HG03039 (cell line): ENCODE data around the gene CDKN1A.
A peak's percentile ranks its signal among the peaks of the same experiment; 100 is the strongest.

Source experiments
- ATAC-seq: cut with Tn5 transposase; IDR thresholded peaks from one replicate; pipeline ENCODE4 v1.9.1; 2021; ENCODE audit warnings: mild to moderate bottlenecking, moderate library complexity; ENCODE audit not compliant: unreplicated experiment

The CDKN1A gene

DNA sequence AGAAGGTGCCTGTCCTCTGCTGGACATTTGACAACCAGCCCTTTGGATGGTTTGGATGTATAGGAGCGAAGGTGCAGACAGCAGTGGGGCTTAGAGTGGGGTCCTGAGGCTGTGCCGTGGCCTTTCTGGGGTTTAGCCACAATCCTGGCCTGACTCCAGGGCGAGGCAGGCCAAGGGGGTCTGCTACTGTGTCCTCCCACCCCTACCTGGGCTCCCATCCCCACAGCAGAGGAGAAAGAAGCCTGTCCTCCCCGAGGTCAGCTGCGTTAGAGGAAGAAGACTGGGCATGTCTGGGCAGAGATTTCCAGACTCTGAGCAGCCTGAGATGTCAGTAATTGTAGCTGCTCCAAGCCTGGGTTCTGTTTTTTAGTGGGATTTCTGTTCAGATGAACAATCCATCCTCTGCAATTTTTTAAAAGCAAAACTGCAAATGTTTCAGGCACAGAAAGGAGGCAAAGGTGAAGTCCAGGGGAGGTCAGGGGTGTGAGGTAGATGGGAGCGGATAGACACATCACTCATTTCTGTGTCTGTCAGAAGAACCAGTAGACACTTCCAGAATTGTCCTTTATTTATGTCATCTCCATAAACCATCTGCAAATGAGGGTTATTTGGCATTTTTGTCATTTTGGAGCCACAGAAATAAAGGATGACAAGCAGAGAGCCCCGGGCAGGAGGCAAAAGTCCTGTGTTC lies 1.3 kb upstream of the CDKN1A start:
- ATAC-seq, result no peak

DNA sequence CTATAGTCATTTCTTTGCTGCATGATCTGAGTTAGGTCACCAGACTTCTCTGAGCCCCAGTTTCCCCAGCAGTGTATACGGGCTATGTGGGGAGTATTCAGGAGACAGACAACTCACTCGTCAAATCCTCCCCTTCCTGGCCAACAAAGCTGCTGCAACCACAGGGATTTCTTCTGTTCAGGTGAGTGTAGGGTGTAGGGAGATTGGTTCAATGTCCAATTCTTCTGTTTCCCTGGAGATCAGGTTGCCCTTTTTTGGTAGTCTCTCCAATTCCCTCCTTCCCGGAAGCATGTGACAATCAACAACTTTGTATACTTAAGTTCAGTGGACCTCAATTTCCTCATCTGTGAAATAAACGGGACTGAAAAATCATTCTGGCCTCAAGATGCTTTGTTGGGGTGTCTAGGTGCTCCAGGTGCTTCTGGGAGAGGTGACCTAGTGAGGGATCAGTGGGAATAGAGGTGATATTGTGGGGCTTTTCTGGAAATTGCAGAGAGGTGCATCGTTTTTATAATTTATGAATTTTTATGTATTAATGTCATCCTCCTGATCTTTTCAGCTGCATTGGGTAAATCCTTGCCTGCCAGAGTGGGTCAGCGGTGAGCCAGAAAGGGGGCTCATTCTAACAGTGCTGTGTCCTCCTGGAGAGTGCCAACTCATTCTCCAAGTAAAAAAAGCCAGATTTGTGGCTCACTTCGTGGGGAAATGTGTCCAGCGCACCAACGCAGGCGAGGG lies 594 bp upstream of the CDKN1A start:
- peak; percentile 1 for ATAC-seq

DNA sequence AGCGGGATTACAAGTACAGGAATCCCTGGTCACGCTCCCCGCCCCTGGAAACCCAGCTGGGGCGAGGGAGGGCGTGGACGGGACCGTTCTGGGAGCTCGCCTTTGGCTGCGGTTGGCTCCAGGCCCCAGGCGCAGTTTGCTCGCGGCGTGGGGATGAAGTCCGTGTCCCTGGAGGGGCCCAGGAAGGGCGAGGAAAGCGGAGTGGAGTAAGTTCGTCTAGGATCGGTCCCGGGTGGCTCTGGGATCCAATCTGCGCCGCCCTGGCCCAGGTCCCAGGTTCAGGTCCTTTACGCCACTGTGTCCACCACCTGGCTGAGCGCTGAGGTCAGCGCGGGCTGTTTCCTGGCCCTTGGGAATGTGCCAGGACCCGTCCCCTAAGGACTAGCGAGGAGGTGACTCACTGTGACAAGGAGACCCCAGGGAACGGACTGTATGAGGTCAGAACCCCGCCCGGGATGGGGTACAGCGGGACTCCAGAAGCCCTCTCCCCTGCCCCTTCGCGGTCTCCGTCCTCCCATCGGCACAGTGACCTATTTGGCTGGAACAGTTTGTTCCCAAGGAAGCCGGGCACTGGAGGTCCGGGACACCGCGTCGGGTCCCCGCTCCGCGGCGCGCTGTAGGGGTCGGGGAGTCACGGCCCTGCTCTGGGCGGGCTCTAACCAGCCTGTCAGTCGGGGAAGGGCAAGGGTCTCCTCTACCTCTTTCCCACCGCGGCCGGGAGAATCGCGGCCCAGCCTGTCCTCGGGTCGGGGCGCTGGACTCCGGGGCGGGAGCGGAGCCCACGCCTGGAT lies 724 bp downstream of the CDKN1A start:
- ATAC-seq, result no peak

DNA sequence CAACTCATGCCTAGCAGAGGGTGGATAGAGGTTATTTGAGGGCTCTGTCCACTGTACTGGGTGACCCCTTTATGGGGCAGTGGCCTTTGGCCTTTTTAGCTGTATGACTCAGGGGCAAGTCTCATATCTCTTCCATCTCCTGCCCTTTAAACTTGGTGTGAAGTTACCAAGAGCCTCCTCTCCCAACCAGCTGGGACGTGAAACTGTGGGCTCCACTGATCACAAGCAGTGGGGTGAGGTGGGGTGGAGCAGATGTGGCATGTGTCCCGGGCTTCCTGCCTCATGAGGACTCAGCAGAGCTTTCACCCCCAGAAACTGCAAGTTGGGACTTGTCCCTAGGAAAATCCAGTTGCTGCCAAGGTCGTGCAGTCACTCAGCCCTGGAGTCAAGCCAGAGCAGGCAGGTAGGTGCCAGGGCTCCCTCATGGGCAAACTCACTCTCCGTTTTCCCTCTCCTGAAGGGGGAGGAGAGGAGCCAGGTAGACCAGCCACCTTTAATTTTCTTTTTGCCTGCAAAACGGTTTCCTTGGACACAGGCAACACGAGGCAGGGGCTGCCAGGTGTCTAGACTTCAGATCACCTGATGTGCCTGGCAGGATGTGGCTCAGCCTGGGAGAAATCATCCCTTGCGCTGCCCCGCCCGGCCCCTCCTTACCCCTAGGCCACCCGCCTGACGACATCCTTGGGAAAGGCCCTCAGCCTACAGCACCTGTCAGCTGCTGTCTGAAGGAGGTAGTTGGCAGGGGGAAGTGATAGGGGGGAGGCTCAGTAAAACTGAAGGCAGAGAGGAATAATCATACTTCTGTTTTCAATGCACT lies 4.0 kb downstream of the CDKN1A start:
- ATAC-seq, result no peak

DNA sequence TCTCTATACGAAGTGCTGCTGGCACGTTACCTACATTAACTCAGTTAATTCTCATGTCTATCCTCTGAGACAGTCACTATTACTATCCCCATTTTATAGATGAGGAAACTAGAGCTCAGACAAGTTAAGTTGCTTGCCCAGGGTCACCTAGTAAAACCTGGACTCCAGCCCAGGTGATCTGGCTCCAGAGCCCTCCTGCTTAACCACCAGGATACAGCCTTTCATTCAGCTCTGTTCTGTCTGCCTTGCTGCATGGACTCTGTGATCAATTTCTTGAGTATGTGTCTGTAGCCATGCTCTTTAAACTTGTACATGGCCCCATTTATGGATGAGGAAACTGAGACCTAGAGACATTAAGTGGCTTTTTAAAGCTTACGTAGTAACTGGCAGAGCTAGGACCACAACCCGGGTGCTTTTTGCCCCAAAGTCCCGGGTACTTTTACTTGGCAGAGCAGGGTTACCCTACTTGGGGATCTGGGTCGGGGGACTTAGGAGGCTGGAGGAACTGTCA lies 4.7 kb downstream of the CDKN1A start:
- ATAC-seq, result no peak

DNA sequence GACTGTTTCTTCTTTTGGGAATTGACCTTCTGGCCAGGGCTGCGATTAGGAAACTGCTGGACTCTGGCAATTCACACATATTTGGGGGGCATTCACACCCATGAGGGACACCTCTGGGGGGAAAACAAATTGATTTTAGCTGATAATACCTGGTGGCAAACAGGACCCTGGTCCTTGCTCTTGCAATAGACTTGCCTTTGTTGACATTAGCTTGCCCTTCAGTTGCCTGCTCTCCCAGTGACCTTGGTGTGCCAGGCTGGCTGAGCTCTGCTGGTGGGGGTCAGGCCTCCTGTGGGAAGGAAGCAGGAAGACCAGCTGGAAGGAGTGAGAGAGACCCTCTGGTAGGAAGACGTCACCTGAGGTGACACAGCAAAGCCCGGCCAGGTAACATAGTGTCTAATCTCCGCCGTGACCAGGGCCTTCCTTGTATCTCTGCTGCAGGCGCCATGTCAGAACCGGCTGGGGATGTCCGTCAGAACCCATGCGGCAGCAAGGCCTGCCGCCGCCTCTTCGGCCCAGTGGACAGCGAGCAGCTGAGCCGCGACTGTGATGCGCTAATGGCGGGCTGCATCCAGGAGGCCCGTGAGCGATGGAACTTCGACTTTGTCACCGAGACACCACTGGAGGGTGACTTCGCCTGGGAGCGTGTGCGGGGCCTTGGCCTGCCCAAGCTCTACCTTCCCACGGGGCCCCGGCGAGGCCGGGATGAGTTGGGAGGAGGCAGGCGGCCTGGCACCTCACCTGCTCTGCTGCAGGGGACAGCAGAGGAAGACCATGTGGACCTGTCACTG lies 5.3 kb downstream of the CDKN1A start:
- no peak for ATAC-seq

DNA sequence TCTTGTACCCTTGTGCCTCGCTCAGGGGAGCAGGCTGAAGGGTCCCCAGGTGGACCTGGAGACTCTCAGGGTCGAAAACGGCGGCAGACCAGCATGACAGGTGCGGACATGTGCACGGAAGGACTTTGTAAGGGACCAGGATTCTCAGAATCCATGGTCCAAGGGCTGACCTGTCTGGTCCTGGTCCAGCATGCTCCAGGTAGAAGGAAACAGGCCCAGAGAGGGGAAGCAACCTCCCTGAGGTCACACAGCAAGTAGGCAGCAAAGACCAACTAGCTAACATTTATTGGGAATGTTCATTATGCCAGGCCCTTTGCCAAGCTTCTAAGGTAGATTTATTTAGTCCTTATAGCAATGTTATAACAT lies 5.9 kb downstream of the CDKN1A start:
- no peak for ATAC-seq

DNA sequence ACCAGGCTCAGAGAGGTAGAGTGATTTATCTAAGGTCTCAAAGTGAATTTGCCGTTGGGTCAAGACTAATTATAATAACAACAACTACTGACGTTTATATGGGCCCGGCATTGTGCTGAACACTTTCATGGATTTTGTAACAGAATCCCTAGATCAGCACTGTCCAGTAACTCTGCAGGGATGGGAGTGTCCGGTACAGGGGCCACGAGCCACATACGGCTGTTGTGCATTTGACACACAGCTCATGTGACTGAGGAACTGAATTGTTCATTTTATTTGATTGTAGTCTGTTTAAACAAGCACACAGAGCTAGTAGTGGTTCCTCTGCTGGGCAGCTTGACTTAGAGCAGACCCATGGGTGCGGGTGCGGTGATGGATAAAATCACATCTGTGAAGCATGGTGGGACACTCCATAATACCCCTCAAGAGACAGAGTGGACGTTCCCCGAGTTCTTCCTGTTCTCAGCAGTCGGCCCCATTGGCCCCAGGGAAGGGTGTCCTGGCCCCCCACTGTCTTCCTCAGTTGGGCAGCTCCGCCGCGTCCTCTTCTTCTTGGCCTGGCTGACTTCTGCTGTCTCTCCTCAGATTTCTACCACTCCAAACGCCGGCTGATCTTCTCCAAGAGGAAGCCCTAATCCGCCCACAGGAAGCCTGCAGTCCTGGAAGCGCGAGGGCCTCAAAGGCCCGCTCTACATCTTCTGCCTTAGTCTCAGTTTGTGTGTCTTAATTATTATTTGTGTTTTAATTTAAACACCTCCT lies 6.8 kb downstream of the CDKN1A start:
- no peak for ATAC-seq

DNA sequence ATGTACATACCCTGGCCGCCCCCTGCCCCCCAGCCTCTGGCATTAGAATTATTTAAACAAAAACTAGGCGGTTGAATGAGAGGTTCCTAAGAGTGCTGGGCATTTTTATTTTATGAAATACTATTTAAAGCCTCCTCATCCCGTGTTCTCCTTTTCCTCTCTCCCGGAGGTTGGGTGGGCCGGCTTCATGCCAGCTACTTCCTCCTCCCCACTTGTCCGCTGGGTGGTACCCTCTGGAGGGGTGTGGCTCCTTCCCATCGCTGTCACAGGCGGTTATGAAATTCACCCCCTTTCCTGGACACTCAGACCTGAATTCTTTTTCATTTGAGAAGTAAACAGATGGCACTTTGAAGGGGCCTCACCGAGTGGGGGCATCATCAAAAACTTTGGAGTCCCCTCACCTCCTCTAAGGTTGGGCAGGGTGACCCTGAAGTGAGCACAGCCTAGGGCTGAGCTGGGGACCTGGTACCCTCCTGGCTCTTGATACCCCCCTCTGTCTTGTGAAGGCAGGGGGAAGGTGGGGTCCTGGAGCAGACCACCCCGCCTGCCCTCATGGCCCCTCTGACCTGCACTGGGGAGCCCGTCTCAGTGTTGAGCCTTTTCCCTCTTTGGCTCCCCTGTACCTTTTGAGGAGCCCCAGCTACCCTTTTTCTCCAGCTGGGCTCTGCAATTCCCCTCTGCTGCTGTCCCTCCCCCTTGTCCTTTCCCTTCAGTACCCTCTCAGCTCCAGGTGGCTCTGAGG lies 7.6 kb downstream of the CDKN1A start:
- ATAC-seq, result no peak

DNA sequence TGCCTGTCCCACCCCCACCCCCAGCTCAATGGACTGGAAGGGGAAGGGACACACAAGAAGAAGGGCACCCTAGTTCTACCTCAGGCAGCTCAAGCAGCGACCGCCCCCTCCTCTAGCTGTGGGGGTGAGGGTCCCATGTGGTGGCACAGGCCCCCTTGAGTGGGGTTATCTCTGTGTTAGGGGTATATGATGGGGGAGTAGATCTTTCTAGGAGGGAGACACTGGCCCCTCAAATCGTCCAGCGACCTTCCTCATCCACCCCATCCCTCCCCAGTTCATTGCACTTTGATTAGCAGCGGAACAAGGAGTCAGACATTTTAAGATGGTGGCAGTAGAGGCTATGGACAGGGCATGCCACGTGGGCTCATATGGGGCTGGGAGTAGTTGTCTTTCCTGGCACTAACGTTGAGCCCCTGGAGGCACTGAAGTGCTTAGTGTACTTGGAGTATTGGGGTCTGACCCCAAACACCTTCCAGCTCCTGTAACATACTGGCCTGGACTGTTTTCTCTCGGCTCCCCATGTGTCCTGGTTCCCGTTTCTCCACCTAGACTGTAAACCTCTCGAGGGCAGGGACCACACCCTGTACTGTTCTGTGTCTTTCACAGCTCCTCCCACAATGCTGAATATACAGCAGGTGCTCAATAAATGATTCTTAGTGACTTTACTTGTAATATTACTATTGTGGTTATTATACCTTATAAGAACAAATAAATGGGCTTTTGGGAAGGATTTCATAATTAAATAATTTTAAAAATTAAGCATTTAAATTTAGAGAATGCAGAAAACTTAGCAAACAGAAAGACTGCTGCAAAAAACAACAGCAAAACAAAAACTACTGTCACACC lies 8.4 kb downstream of the CDKN1A start:
- no peak for ATAC-seq

DNA sequence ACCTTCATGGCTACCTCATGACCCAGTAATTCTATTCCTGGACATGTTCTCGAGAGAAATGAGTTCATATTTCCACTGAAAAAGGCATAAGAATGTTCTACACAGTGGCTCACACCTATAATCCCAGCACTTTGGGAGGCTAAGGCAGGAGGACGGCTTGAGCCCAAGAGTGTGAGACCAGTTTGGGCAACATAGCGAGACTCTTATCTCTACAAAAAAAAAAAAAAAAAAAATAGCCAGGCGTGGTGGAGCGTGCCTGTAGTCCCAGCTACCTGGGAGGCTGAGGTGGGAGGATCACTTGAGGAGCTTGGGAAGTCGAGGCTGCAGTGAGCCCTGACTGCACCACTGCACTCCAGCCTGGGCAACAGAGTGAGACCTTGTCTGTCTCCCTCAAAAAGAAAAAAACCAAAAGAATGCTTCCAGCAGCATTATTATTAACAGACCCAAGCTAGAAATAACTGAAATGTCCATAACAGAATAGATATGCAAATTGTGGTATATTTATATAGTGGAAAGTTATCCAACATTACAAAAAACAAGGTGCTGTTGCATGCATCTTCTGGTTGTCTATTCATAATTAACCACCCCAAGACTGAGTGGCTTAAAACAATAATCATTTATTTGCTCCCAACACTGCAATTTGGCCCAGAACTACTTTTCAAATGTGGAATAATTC lies 9.7 kb downstream of the CDKN1A start:
- ATAC-seq, result no peak

DNA sequence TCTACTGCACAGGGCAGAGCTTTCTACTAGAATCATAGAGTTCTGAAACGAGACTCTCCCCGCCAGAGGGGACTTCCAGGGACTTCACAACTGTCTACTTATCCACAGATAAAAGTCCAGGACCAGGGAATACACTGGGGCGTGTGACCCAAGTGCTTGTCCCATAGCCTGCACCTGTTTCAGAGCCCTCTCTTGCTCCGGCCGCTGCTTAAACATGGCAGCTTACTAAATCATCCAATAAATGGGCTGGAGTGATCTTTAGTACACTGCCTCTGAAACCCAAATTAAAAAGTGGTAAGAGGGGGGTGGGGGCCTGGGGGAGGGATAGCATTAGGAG lies 10.2 kb downstream of the CDKN1A start:
- ATAC-seq, result no peak

DNA sequence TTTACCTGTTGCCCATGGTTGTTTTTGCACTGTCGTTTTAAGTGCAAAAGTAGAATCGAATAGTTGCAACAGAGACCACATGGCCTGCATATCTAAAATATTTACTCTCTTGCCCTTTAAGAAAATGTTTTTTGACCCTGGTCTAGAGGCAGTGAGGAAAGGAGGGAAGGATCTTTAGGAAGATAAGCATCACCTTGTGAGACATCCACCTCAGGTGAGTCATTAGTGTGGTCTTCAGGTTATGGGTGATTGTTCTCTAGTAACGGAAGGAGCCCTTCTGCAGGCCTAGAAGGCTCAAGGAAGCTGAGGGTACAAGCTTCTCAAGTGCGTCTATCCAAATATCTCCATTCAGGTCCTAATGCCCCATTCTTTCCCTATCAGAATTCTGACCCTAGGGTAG lies 12.5 kb downstream of the CDKN1A start:
- ATAC-seq, result no peak

DNA sequence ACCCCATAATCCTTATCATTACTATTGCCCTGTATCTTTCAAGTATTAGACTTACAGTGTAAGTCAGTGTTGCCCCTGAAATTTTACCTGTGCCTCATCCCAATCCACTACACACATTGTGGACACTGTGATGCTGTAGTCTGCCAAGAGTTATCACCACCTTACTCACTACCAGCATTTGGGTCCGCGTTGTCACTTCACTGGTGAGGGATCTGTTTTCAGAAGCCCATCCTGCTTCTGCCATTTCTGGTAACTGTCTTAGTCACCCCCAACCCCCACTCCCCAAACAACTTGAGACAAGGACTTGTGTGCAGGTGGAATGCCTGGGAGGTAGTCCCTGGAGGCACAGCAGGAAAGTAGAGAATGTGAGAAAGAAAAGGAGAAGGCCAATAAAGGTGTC lies 13.1 kb downstream of the CDKN1A start:
- no peak for ATAC-seq

DNA sequence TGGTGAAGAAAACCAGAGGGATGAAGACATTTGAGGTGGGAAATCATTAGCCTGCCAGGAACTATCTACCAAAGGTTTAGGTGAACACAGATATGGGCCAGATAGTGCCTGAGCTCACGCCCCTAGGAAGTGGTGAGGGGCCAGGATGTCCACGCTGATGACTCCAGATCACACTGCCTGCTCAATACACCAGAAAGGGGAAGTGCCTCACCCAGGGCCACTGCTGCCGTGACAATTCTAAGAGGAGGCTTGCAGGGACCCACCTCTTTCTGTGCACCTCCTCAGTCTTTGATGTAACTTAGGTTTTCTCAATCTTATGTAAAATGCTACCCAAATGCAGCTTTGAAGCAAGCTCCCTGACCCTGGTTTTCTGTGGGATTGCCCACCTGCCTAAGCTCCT lies 13.7 kb downstream of the CDKN1A start:
- ATAC-seq, result no peak

DNA sequence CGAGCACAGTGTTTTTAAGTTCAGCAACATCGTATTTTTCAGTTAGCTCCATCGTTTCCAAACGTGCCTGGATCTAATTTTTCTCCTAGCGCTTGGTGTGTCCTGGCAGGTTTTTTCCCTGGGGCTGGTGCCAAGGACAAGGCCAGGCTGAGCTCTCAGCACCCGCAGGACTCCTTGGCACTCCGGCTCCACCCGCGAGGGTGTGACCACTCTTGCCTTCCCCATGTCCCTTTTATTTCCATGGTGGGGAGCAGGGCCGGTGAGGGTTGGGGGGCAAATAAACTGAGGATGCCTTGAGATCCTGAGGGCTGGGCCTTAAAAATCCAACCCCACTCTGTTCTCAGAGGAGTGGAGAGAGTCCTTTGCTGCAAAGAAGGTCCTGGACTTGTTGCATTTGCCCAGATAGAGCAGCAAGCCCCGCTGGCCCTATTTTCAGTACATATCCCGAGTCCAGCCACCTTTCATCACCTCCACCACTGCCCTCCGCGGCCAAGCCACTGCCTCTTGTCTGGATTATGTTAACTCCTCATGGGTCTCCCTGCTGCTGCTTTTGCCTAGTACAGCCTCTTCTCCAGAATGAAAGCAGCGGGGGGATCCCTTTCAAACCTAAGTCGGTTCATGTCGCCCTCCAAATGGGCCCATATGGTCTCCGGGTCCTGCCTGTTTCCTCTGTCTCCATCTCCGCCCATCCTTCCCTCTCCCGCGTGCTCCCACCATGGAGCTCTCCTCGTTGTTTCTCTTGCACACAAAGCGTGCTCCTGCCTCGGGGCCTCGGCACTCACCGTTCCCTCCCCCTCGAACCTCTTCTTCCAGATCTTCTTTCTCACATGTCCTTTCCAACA lies 14.6 kb downstream of the CDKN1A start:
- ATAC-seq, result no peak
